A549 treated with CpdA at 1 μM for 4 hours (cell line): ENCODE data around the gene ATP1A1. TPM values are rescaled to one million over a fixed set of nuclear protein-coding genes. Genes with fewer than 3 reads are reported as not detected.

ENCODE experiments used
- total RNA-seq: library from RNA; stranded (reverse); fragments of 200-300 nt; extraction: Qiagen RNA extraction; gene quantifications from 5 replicates; pipeline ENCODE4 v1.2.3, GENCODE V29; 2022; ENCODE audit warnings: low read depth

ATP1A1 gene
- total RNA-seq, result 144 to 190 TPM (median 158 TPM) in 5 replicates

DNA sequence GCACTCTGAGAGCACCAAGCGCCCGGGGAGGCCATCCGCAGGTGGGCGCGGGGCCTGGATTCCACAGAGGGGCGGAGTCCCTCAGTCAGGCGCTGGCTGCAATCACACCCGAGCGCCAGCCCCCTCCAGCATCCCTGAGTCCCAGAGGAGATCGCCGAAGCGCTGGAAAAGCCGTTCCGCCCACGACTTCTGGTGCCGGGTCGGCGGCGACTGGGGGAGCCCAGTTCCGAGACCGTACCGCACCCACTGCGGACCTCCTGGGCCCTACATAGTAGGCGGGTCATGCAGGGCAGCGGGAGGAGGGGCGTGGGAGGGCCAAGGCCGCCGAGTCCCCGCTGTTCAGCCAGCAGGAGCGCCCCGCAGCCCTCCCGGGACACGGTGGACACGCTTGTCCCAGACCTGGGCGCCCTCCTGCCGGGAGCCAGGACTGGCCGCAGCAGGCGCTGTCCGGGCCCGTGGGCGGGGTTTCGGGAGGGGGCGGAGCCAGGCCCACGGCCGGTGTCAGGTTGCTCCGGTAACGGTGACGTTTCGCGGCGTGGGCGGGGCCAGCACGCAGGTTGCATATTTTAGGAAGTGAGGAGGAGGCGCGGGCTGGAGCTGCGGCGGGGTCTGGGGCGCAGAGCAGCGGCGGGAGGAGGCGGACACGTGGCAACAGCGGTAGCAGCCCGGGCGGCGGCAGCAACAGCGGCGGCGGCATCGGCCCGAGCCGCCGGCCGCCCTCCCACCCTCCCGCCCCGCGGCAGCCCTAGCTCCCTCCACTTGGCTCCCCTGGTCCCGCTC, at the start of gene ATP1A1:
ATP1A1 (plus strand) TSS at position 594 of the 780 bp plus-strand sequence. CDS start 268 bp downstream, outside the sequence.

Other genes with a start within 250 kb of the ATP1A1 start
- gene CD58, start 197.8 kb downstream of the ATP1A1 start, total RNA-seq, result 20.8 to 24.0 TPM (median 22.9 TPM) in 5 replicates